ENCODE data around the gene IFNA5.

DNA sequence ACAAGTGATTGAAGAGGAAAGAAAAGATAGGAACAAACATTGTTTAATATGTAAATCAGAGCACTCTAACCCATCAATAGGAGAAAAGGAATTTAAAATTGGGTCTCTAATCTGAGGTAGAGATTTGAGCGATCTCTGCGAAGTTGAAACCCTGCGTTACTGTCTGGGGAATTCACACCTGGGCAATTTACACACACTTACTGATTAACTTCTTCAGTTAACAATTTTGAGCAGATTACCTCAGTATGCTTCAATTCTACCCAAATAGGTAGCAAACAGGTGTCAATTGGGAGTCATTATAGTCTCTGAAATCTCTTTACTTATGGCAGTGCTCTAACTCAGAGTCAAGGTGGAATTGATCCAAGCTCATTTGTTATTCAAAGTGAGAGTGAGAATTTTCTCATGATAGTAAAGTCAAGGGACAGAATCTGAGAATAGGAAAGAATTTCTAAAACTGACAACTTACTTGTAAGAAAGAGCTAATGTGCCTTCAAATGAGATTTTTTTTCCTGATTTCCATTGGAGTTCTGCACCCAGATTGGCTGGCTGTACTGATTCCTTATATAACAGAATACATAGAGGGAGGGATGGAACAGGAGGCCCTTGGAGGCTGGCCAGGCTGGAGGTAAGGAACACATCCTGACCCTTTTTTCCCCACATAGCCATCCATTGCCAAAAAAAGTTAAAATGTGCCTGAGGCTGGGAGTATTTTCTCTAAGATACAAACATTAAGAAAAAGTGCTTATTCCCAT lies 38.2 kb downstream of the IFNA5 start:
- TF ChIP-seq ESRRA (CRISPR knock-in tag; IDR thresholded peaks at IDR 0.05; ENCODE audit: low read depth) (no peak), SRF (IDR thresholded peaks at IDR 0.05; ENCODE audit: low read depth, low read length) (no peak), HNRNPL (IDR thresholded peaks at IDR 0.05; ENCODE audit: low read depth, low read length) (no peak)
- TF ChIP-seq, protein P1, sequence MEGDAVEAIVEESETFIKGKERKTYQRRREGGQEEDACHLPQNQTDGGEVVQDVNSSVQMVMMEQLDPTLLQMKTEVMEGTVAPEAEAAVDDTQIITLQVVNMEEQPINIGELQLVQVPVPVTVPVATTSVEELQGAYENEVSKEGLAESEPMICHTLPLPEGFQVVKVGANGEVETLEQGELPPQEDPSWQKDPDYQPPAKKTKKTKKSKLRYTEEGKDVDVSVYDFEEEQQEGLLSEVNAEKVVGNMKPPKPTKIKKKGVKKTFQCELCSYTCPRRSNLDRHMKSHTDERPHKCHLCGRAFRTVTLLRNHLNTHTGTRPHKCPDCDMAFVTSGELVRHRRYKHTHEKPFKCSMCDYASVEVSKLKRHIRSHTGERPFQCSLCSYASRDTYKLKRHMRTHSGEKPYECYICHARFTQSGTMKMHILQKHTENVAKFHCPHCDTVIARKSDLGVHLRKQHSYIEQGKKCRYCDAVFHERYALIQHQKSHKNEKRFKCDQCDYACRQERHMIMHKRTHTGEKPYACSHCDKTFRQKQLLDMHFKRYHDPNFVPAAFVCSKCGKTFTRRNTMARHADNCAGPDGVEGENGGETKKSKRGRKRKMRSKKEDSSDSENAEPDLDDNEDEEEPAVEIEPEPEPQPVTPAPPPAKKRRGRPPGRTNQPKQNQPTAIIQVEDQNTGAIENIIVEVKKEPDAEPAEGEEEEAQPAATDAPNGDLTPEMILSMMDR (CRISPR knock-in tag; IDR thresholded peaks at IDR 0.05): no peak

Measured in HepG2 (cell line).